Gastroesophageal sphincter (tissue), 4 donors: ENCODE results near the gene SYT1. TPM values are rescaled to one million over a fixed set of nuclear protein-coding genes. Genes with fewer than 3 reads are reported as not detected.
"Not testable (repeated sequence)": the region's sequence is repeated elsewhere in the genome, so short reads cannot be mapped to it uniquely, and the experiment has no call there.

Source experiments
- ATAC-seq: fragments of 150-250 bp; one replicate; pipeline ENCODE4 v1.9.1; 2016; ENCODE audit warnings: mild to moderate bottlenecking, moderate library complexity
- H3K27ac ChIP-seq, 4 donors: fragments of 200-600 bp; sonication (generic) in 3 of 4; 1 replicate in 3 of 4; 2 replicates in 1 of 4; pipeline ENCODE4 v1.5.1; 2016 to 2019
- H3K27me3 ChIP-seq: fragments of 200-600 bp; sonication (generic); one replicate; pipeline ENCODE4 v1.5.1; 2019
- H3K36me3 ChIP-seq, 2 donors: fragments of 200-600 bp; sonication (generic); one replicate each; pipeline ENCODE4 v1.5.1; 2019; ENCODE audit warnings: control low read depth in 1 of 2
- H3K4me1 ChIP-seq, 3 donors: fragments of 200-600 bp; sonication (generic); 1 replicate in 2 of 3; 2 replicates in 1 of 3; pipeline ENCODE4 v1.5.1; 2016 to 2019; ENCODE audit warnings: control low read depth in 2 of 3
- H3K4me3 ChIP-seq, 2 donors: fragments of 200-600 bp; sonication (generic); one replicate each; pipeline ENCODE4 v1.5.1; 2019; ENCODE audit warnings: mild to moderate bottlenecking in 1 of 2, moderate library complexity in 1 of 2
- H3K9me3 ChIP-seq, 3 donors: fragments of 200-600 bp; sonication (generic); one replicate each; pipeline ENCODE4 v1.5.1; 2017 to 2019; ENCODE audit warnings: control low read depth in 2 of 3
- EP300 ChIP-seq: sonication (generic); formaldehyde crosslinking; IDR thresholded peaks from one replicate; pipeline ENCODE4 v1.6.1; 2017; ENCODE audit warnings: antibody characterized with exemption, mild to moderate bottlenecking
- POLR2A ChIP-seq, 2 donors: fragments of 450-650 bp; IDR thresholded peaks; one replicate each; pipeline ENCODE4 v1.6.1; 2017; ENCODE audit warnings: antibody characterized with exemption in 2 of 2, mild to moderate bottlenecking in 2 of 2, moderate library complexity in 1 of 2
- POLR2AphosphoS5 ChIP-seq: sonication (generic); formaldehyde crosslinking; IDR thresholded peaks from one replicate; pipeline ENCODE4 v1.6.1; 2017; ENCODE audit warnings: antibody characterized with exemption
- WGBS, 2 donors: methylation state at CpG; one replicate each; pipeline ENCODE4 v1.1.5; 2018; ENCODE audit warnings: low coverage in 1 of 2; 5-methylcytosine and 5-hydroxymethylcytosine counted together
- total RNA-seq, 4 donors: library from RNA; depleted of rRNA; stranded (reverse); fragments of >200 nt; gene quantifications; one replicate each; pipeline ENCODE4 v1.1.0, GENCODE V29; 2016
- TF ChIP-seq, protein P1 (sequence below), 4 experiments: fragments of 200-600 bp in 2 of 4; fragments of 450-650 bp in 2 of 4; sonication (generic) in 1 of 4; IDR thresholded peaks; one replicate each; pipeline ENCODE4 v1.5.1; 2017 to 2019; ENCODE audit warnings: antibody characterized with exemption in 4 of 4, mild to moderate bottlenecking in 2 of 4, moderate library complexity in 2 of 4

Gene SYT1
- total RNA-seq, 4 donors from 2014 or later, result 1.9 to 6.6 (median 3.5) TPM

DNA sequence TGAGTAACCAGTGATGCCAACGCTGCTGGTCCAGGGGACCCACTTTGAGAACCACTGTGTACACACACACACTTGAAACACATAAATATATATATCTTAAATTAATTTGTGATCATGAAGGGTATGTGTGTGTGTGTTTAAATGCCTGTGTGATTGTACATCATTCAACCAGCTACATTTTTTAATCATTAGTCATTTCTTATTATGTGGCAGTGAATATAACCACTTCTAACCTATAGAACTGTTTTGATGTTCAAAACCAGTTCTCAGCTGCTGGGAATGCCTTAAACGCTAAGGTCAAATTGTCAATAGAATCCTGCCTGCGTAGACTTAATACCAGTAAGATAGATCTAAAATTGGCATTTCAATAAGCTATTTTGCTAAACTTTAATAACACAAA, 330.0 kb downstream of the SYT1 start:
- WGBS, 2 donors, result 62 to 65% methylated on average over 3 of the region's 3 CpGs
- TF ChIP-seq, protein P1, sequence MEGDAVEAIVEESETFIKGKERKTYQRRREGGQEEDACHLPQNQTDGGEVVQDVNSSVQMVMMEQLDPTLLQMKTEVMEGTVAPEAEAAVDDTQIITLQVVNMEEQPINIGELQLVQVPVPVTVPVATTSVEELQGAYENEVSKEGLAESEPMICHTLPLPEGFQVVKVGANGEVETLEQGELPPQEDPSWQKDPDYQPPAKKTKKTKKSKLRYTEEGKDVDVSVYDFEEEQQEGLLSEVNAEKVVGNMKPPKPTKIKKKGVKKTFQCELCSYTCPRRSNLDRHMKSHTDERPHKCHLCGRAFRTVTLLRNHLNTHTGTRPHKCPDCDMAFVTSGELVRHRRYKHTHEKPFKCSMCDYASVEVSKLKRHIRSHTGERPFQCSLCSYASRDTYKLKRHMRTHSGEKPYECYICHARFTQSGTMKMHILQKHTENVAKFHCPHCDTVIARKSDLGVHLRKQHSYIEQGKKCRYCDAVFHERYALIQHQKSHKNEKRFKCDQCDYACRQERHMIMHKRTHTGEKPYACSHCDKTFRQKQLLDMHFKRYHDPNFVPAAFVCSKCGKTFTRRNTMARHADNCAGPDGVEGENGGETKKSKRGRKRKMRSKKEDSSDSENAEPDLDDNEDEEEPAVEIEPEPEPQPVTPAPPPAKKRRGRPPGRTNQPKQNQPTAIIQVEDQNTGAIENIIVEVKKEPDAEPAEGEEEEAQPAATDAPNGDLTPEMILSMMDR (IDR thresholded peaks at IDR 0.05), result no peak
- TF ChIP-seq EP300, result no peak
- Histone ChIP-seq H3K27me3 (no peaks in the 10 kb centered on the region), H3K9me3 (no peaks in the 10 kb centered on the region), H3K4me1 (no peaks in the 10 kb centered on the region), H3K36me3 (no peaks in the 10 kb centered on the region), H3K27ac (no peak overlapping the region), H3K4me3 (no peak overlapping the region)
- ATAC-seq, result no peak

DNA sequence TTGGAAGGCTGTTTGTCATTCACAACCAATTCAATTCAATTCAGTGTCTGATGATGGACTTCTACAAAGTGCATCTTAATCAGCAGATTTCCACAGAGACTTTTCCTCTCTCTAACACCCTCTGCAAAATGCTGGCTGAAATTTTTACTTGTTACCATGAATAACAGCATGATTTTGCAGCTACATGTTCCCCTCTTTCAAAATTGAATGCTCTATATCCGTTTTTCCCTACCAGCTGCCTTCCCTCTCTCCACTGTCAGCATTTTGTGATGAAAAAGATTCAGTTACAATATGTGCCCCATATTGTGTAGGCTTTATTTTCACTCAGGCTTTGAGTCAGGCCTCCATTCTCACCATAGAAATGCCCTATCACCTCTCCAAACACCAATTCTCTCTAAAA, 334.6 kb downstream of the SYT1 start:
- Histone ChIP-seq H3K36me3 (no peaks in the 10 kb centered on the region), H3K4me1 (no peaks in the 10 kb centered on the region), H3K9me3 (no peaks in the 10 kb centered on the region), H3K27me3 (no peaks in the 10 kb centered on the region), H3K4me3 (no peak overlapping the region), H3K27ac (no peak overlapping the region)
- 46% methylated on average over 1 of the region's 1 CpG for WGBS, 2 donors
- TF ChIP-seq, protein P1 (IDR thresholded peaks at IDR 0.05), result no peak
- TF ChIP-seq EP300, result no peak
- TF ChIP-seq POLR2A (IDR thresholded peaks at IDR 0.05), result no peak
- no peak for TF ChIP-seq POLR2AphosphoS5
- no peak for ATAC-seq

DNA sequence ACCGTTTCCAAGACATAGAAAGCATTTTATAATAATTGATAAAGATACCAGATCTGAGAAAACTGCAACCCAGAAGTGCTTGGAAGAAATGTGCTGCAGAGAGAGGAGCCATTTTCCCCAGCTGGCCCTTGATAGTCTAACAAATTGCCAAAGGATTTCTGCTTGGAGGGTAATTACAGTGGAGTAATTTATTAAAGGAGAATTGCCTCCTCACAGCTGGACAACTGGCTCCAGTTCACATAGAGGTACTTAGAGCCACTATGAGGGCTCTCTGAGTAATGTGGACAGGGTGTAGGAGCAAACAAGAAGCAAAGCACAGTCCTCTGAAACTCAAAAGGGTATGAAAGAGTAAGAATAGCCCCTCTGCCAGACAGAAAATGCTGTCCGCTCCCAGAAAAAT, 335.6 kb downstream of the SYT1 start:
- H3K9me3 ChIP-seq, result no peaks in the 10 kb centered on the region
- H3K27ac ChIP-seq, result no peak overlapping the region
- H3K27me3 ChIP-seq, result no peaks in the 10 kb centered on the region
- TF ChIP-seq EP300 (no peak), POLR2A (IDR thresholded peaks at IDR 0.05) (no peak), POLR2AphosphoS5 (no peak)
- TF ChIP-seq, protein P1 (IDR thresholded peaks at IDR 0.05), result no peak
- WGBS, 2 donors, result 71 to 88% methylated on average over 2 of the region's 2 CpGs
- no peak for ATAC-seq
- H3K4me3 ChIP-seq, result no peak overlapping the region
- no peaks in the 10 kb centered on the region for H3K4me1 ChIP-seq
- H3K36me3 ChIP-seq, result no peaks in the 10 kb centered on the region

DNA sequence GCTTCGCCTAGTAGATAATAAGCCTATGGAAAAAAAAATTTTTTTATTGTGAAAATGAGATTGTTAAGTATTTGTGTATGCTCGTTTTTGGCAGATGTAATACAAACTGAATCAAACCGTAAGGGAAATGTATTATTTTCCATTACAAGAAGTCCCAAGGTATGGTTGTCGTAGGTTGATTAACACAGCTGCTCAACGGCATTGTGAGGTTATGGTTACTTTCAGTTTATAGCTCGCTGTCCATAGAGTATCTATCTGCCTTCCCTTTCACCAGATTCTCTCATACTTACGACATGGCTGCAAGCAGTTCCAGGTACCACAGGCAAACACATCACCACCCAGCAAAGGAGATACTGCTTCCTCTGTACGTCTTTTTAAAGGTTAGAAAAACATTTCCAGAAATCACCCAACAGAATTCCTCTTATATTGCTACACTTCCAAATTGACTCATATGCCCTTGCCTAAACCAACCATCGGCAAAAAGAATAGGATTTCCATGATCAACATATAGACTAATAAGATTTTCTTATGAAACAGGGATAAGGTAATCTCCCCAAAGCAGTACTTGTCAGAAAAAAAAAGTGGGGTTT, 338.6 kb downstream of the SYT1 start:
- 68 to 80% methylated on average over 8 to 9 of the region's 9 CpGs for WGBS, 2 donors
- Histone ChIP-seq H3K36me3 (no peaks in the 10 kb centered on the region), H3K9me3 (no peaks in the 10 kb centered on the region), H3K27me3 (no peaks in the 10 kb centered on the region), H3K27ac (no peak overlapping the region), H3K4me1 (no peaks in the 10 kb centered on the region), H3K4me3 (no peak overlapping the region)
- no peak for ATAC-seq
- TF ChIP-seq, protein P1 (IDR thresholded peaks at IDR 0.05), result no peak
- no peak for TF ChIP-seq POLR2AphosphoS5
- TF ChIP-seq EP300, result no peak
- TF ChIP-seq POLR2A (IDR thresholded peaks at IDR 0.05), result no peak

DNA sequence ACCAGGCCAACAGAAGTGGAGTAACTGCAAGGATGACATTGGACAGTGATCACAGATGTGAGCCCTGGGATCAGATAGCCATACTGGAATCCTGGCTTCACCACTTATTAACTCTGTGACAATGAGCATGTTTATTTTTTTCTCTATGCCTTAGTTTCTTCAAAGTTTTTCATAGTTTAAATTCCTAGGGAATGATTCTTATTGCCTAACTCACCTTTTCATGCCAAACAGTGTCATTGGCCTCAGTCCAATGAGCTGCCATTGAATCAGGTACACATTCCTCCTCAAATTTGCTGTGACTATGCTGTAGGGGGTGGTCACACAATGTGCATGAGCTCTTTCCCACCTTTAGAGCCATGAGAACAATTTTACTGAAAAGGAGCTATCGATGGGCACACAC, 342.3 kb downstream of the SYT1 start:
- TF ChIP-seq, protein P1 (IDR thresholded peaks at IDR 0.05), result no peak
- TF ChIP-seq POLR2A (IDR thresholded peaks at IDR 0.05), result no peak
- no peak overlapping the region for H3K4me3 ChIP-seq
- 100% methylated on average over 1 of the region's 1 CpG for WGBS, 2 donors
- H3K4me1 ChIP-seq, result no peaks in the 10 kb centered on the region
- no peaks in the 10 kb centered on the region for H3K27me3 ChIP-seq
- ATAC-seq, result no peak
- H3K36me3 ChIP-seq, result no peaks in the 10 kb centered on the region
- no peak overlapping the region for H3K27ac ChIP-seq
- H3K9me3 ChIP-seq, result peaks cover 0 to 5% (median 0%) of the 10 kb centered on the region in 3 donors

DNA sequence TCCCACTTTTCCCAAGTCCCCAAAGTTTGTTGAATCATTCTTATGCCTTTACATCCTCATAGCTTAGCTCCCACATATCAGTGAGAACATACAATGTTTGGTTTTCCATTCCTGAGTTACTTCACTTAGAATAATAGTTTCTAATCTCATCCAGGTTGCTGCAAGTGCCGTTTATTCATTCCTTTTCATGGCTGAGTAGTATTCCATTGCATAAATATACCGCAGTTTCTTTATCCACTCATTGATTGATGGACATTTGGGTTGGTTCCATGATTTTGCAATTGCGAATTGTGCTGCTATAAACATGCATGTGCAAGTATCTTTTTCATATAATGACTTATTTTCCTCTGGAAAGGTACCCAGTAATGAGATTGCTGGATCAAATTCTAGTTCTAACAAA, 345.8 kb downstream of the SYT1 start:
- not testable (repeated sequence) for H3K4me3 ChIP-seq, H3K27me3 ChIP-seq, H3K9me3 ChIP-seq, H3K27ac ChIP-seq, H3K4me1 ChIP-seq, ATAC-seq, H3K36me3 ChIP-seq
- WGBS, 2 donors, result 90 to 93% methylated on average over 2 to 3 of the region's 3 CpGs
